SU-DHL-6 (cell line): ENCODE data around the gene SRSF9.
"Not testable (repeated sequence)": the region's sequence is repeated elsewhere in the genome, so short reads cannot be mapped to it uniquely, and the experiment has no call there.

Source experiments
- CTCF ChIP-seq: fragments of 200-600 bp; sonication (generic); IDR thresholded peaks from one replicate; pipeline ENCODE4 v1.5.1; 2017; ENCODE audit warnings: antibody characterized with exemption, mild to moderate bottlenecking, low read length, moderate library complexity; ENCODE audit not compliant: insufficient read depth, poor library complexity, severe bottlenecking
- EZH2phosphoT487 ChIP-seq: fragments of 200-600 bp; sonication (generic), shearing (Covaris generic); conservative IDR thresholded peaks from 2 replicates; pipeline ENCODE4 v1.6.1; 2018; ENCODE audit warnings: mild to moderate bottlenecking, antibody characterized with exemption, low read length, moderate library complexity, mixed read lengths

GRCh38 chr12:120519324-120519723, 49.8 kb upstream of the SRSF9 start:
- not testable (repeated sequence) for TF ChIP-seq CTCF, EZH2phosphoT487
